Liver (tissue), 9 donors: ENCODE data around the gene MNS1. TPM values are rescaled to one million over a fixed set of nuclear protein-coding genes. Genes with fewer than 3 reads are reported as not detected.
"Not testable (repeated sequence)": the region's sequence is repeated elsewhere in the genome, so short reads cannot be mapped to it uniquely, and the experiment has no call there.

Experiments
- DNase-seq: peaks from one replicate; pipeline ENCODE4 v3.0.0-alpha.2; 2017; ENCODE audit warnings: low spot score
- H3K27ac ChIP-seq, 2 donors: one replicate each; pipeline ENCODE4 v1.7.0; 2013; ENCODE audit warnings: inconsistent platforms in 2 of 2, low read length in 2 of 2, control low read depth in 1 of 2, low read depth in 1 of 2, mild to moderate bottlenecking in 1 of 2
- H3K27me3 ChIP-seq, 4 donors: one replicate each; pipeline versions ENCODE4 v1.6.1 to v1.7.0; 2013; ENCODE audit warnings: low read length in 3 of 4, inconsistent platforms in 1 of 4, mild to moderate bottlenecking in 1 of 4, moderate library complexity in 1 of 4; ENCODE audit not compliant: control insufficient read depth in 4 of 4, insufficient read depth in 4 of 4
- H3K36me3 ChIP-seq, 4 donors: one replicate each; pipeline versions ENCODE4 v1.6.1 to v1.7.0; 2013; ENCODE audit warnings: low read length in 3 of 4, mild to moderate bottlenecking in 3 of 4, low read depth in 1 of 4, moderate library complexity in 1 of 4; ENCODE audit not compliant: control insufficient read depth in 4 of 4, insufficient read depth in 3 of 4
- H3K4me1 ChIP-seq, 4 donors: one replicate each; pipeline versions ENCODE4 v1.6.1 to v1.7.0; 2013; ENCODE audit warnings: low read length in 3 of 4, mild to moderate bottlenecking in 3 of 4, moderate library complexity in 1 of 4; ENCODE audit not compliant: control insufficient read depth in 4 of 4, insufficient read depth in 4 of 4
- H3K4me3 ChIP-seq, 3 donors: one replicate each; pipeline versions ENCODE4 v1.6.1 to v1.7.0; 2013; ENCODE audit warnings: low read length in 3 of 3, control low read depth in 1 of 3, low read depth in 1 of 3, mild to moderate bottlenecking in 1 of 3
- H3K9ac ChIP-seq, 2 donors: one replicate each; pipeline ENCODE4 v1.7.0; 2013; ENCODE audit warnings: low read length in 2 of 2, mild to moderate bottlenecking in 2 of 2, moderate library complexity in 2 of 2, control low read depth in 1 of 2, low read depth in 1 of 2
- H3K9me3 ChIP-seq, 4 donors: one replicate each; pipeline versions ENCODE4 v1.6.1 to v1.7.0; 2013; ENCODE audit warnings: low read length in 3 of 4; ENCODE audit not compliant: control insufficient read depth in 4 of 4
- ATF3 ChIP-seq: IDR thresholded peaks from 2 replicates; pipeline ENCODE4 v1.6.1; 2016; ENCODE audit warnings: antibody characterized with exemption
- CTCF ChIP-seq: fragments of 150-350 bp; IDR thresholded peaks from 2 replicates; pipeline ENCODE4 v1.5.1; 2017; ENCODE audit warnings: improper control_type of control experiment, low read depth, low read length; ENCODE audit not compliant: missing input control
- EGR1 ChIP-seq, 2 donors: IDR thresholded peaks; 2 replicates each; pipeline ENCODE4 v1.6.1; 2016 to 2018; ENCODE audit warnings: antibody characterized with exemption in 2 of 2, low read depth in 2 of 2
- FOXA1 ChIP-seq: IDR thresholded peaks from 2 replicates; pipeline ENCODE4 v1.6.1; 2016; ENCODE audit warnings: antibody characterized with exemption
- FOXA2 ChIP-seq: IDR thresholded peaks from 2 replicates; pipeline ENCODE4 v1.6.1; 2016; ENCODE audit warnings: antibody characterized with exemption
- GABPA ChIP-seq, 2 donors: IDR thresholded peaks in 1 of 2; conservative IDR thresholded peaks in 1 of 2; 2 replicates each; pipeline ENCODE4 v1.6.1; 2016; ENCODE audit warnings: antibody characterized with exemption in 2 of 2, mild to moderate bottlenecking in 1 of 2, moderate library complexity in 1 of 2
- HNF4A ChIP-seq, 2 donors: conservative IDR thresholded peaks; 2 replicates each; pipeline ENCODE4 v1.6.1; 2016; ENCODE audit warnings: antibody characterized with exemption in 2 of 2, mild to moderate bottlenecking in 2 of 2
- HNF4G ChIP-seq: IDR thresholded peaks from 2 replicates; pipeline ENCODE4 v1.6.1; 2016; ENCODE audit warnings: antibody characterized with exemption
- JUND ChIP-seq, 2 donors: IDR thresholded peaks; 2 replicates each; pipeline ENCODE4 v1.6.1; 2016; ENCODE audit warnings: antibody characterized with exemption in 2 of 2
- MAX ChIP-seq: IDR thresholded peaks from 2 replicates; pipeline ENCODE4 v1.6.1; 2016; ENCODE audit warnings: antibody characterized with exemption
- NR2F2 ChIP-seq: IDR thresholded peaks from 2 replicates; pipeline ENCODE4 v1.6.1; 2016; ENCODE audit warnings: antibody characterized with exemption
- RAD21 ChIP-seq, 2 donors: IDR thresholded peaks; 2 replicates each; pipeline ENCODE4 v1.6.1; 2016; ENCODE audit warnings: antibody characterized with exemption in 2 of 2, mild to moderate bottlenecking in 2 of 2
- REST ChIP-seq: IDR thresholded peaks from 2 replicates; pipeline ENCODE4 v1.6.1; 2016; ENCODE audit warnings: antibody characterized with exemption, mild to moderate bottlenecking
- RXRA ChIP-seq, 2 donors: IDR thresholded peaks; 2 replicates each; pipeline ENCODE4 v1.6.1; 2017 to 2018; ENCODE audit warnings: antibody characterized with exemption in 2 of 2, mild to moderate bottlenecking in 1 of 2
- SP1 ChIP-seq: IDR thresholded peaks from 2 replicates; pipeline ENCODE4 v1.6.1; 2018; ENCODE audit warnings: antibody characterized with exemption, mild to moderate bottlenecking
- TAF1 ChIP-seq: conservative IDR thresholded peaks from 2 replicates; pipeline ENCODE4 v1.6.1; 2016; ENCODE audit warnings: antibody characterized with exemption, mild to moderate bottlenecking
- YY1 ChIP-seq: IDR thresholded peaks from 2 replicates; pipeline ENCODE4 v1.6.1; 2016; ENCODE audit warnings: antibody characterized with exemption, mild to moderate bottlenecking
- ZBTB33 ChIP-seq: IDR thresholded peaks from 2 replicates; pipeline ENCODE4 v1.6.1; 2016; ENCODE audit warnings: antibody characterized with exemption
- WGBS: extraction: QIAGEN DNeasy Blood & Tissue Kit; methylation state at CpG from one replicate; pipeline ENCODE4 v1.1.7; 2013; 5-methylcytosine and 5-hydroxymethylcytosine counted together
- polyA plus RNA-seq, 2 donors: library from polyadenylated mRNA; stranded (reverse) in 1 of 2; unstranded in 1 of 2; fragments of 200-250 nt in 1 of 2; fragments of >200 nt in 1 of 2; fragmentation: Nextera tagmentation in 1 of 2; extraction: Ambion mirVana in 1 of 2; gene quantifications; one replicate each; pipeline versions ENCODE4 v1.2.1 to v1.2.3, GENCODE V29; 2013 to 2015
- total RNA-seq, 2 donors: library from RNA; depleted of rRNA; stranded (reverse); fragments of >200 nt; gene quantifications; one replicate each; pipeline ENCODE4 v1.2.3, GENCODE V29; 2014
- donor health status: healthy.
- donor health status: healthy.
- donor health status: healthy.
- donor health status: healthy.
- donor health status: healthy.

The MNS1 gene
- total and polyA plus RNA-seq, 4 donors = 0.08 to 1.3 (median 0.41) TPM

- 98% methylated on average over 3 of the region's 3 CpGs for WGBS
- H3K9ac ChIP-seq, H3K27me3 ChIP-seq: not testable (repeated sequence)
These were observed 67.6 kb downstream of the MNS1 start for GRCh38 chr15:56397325-56397724.

GRCh38 chr15:56394909-56395308, 70.0 kb downstream of the MNS1 start:
- WGBS = 87% methylated on average over 1 of the region's 1 CpG
- TF ChIP-seq GABPA (IDR thresholded peaks at IDR 0.05 in 1 of 2, conservative IDR thresholded peaks at IDR 0.05 in 1 of 2) = no peak
- TF ChIP-seq MAX = no peak
- TF ChIP-seq FOXA2 = no peak
- no peak for TF ChIP-seq HNF4A (conservative IDR thresholded peaks at IDR 0.05)
- TF ChIP-seq CTCF = no peak
- no peak for TF ChIP-seq ZBTB33
- TF ChIP-seq YY1 = no peak
- no peak for TF ChIP-seq JUND (IDR thresholded peaks at IDR 0.05)
- no peak for TF ChIP-seq SP1
- no peak for TF ChIP-seq EGR1 (IDR thresholded peaks at IDR 0.05; ENCODE audit: low read depth in 2 of 2)
- TF ChIP-seq NR2F2 = no peak
- no peak for TF ChIP-seq HNF4G
- no peak for TF ChIP-seq TAF1
- TF ChIP-seq REST = no peak
- no peak for TF ChIP-seq ATF3
- TF ChIP-seq FOXA1 = no peak
- TF ChIP-seq RAD21 (IDR thresholded peaks at IDR 0.05) = no peak
- no peak for TF ChIP-seq RXRA (IDR thresholded peaks at IDR 0.05)
- no peak overlapping the region for H3K4me3 ChIP-seq
- H3K9ac ChIP-seq = no peak overlapping the region
- no peaks in the 10 kb centered on the region for H3K27me3 ChIP-seq
- H3K9me3 ChIP-seq = no peaks in the 10 kb centered on the region
- no peaks in the 10 kb centered on the region for H3K36me3 ChIP-seq
- H3K4me1 ChIP-seq = no peaks in the 10 kb centered on the region
- DNase-seq = no peak
- no peak overlapping the region for H3K27ac ChIP-seq

More at GRCh38 chr15:56397325-56397724, 67.6 kb downstream of the MNS1 start:
- not testable (repeated sequence) for H3K36me3 ChIP-seq, H3K9me3 ChIP-seq, H3K4me3 ChIP-seq, H3K27ac ChIP-seq, H3K4me1 ChIP-seq, DNase-seq
